Neural progenitor cell (in vitro differentiated cells): ENCODE results near the gene NAA35. TPM values are rescaled to one million over a fixed set of nuclear protein-coding genes. Genes with fewer than 3 reads are reported as not detected.

Experiments
- DNase-seq: peaks from one replicate; pipeline ENCODE4 v3.0.0-alpha.2; 2016; ENCODE audit warnings: low spot score
- H2AFZ ChIP-seq: fragments of 200-600 bp; sonication (generic); replicated peaks from 2 replicates; pipeline ENCODE4 v1.6.1; 2016; ENCODE audit warnings: antibody characterized with exemption
- H3F3A ChIP-seq: fragments of 200-600 bp; sonication (generic); 2 replicates; pipeline ENCODE4 v1.6.1; 2016; ENCODE audit warnings: antibody characterized with exemption, low read depth
- H3K27ac ChIP-seq: fragments of 200-600 bp; sonication (generic); 2 replicates; pipeline ENCODE4 v1.5.1; 2016; ENCODE audit warnings: mild to moderate bottlenecking
- H3K27me3 ChIP-seq: fragments of 200-600 bp; sonication (generic); 2 replicates; pipeline ENCODE4 v1.6.1; 2016; ENCODE audit warnings: mild to moderate bottlenecking, moderate library complexity
- H3K36me3 ChIP-seq: fragments of 200-600 bp; sonication (generic); 2 replicates; pipeline ENCODE4 v1.5.1; 2016
- H3K4me1 ChIP-seq: fragments of 200-600 bp; sonication (generic); 2 replicates; pipeline ENCODE4 v1.6.1; 2016; ENCODE audit warnings: mixed run types
- H3K4me2 ChIP-seq: fragments of 200-600 bp; sonication (generic); 2 replicates; pipeline ENCODE4 v1.6.1; 2016
- H3K4me3 ChIP-seq: fragments of 200-600 bp; sonication (generic); 2 replicates; pipeline ENCODE4 v1.5.1; 2016
- H3K79me2 ChIP-seq: fragments of 200-600 bp; sonication (generic); 2 replicates; pipeline ENCODE4 v1.6.1; 2016; ENCODE audit warnings: low read depth
- H3K9ac ChIP-seq: fragments of 200-600 bp; sonication (generic); 2 replicates; pipeline ENCODE4 v1.6.1; 2016
- H3K9me3 ChIP-seq: fragments of 200-600 bp; sonication (generic); 2 replicates; pipeline ENCODE4 v1.5.1; 2016; ENCODE audit warnings: low read depth
- H4K20me1 ChIP-seq: fragments of 200-600 bp; sonication (generic); 2 replicates; pipeline ENCODE4 v1.6.1; 2016; ENCODE audit warnings: low read depth
- H3K27ac Mint-ChIP-seq: 3 replicates; pipeline ENCODE4 v1.8.0; 2021; ENCODE audit warnings: mixed read lengths
- H3K27me3 Mint-ChIP-seq: 2 replicates; pipeline ENCODE4 v1.8.0; 2022; ENCODE audit warnings: low read depth, mild to moderate bottlenecking, inconsistent platforms, moderate library complexity, mixed read lengths; ENCODE audit not compliant: insufficient read depth
- H3K36me3 Mint-ChIP-seq: 3 replicates; pipeline ENCODE4 v1.8.0; 2021; ENCODE audit warnings: mixed read lengths
- H3K4me1 Mint-ChIP-seq: 3 replicates; pipeline ENCODE4 v1.8.0; 2021; ENCODE audit warnings: mixed read lengths
- H3K4me3 Mint-ChIP-seq: 3 replicates; pipeline ENCODE4 v1.8.0; 2021; ENCODE audit warnings: mild to moderate bottlenecking, moderate library complexity, mixed read lengths
- H3K9me3 Mint-ChIP-seq: 3 replicates; pipeline ENCODE4 v1.8.0; 2020; ENCODE audit warnings: mixed read lengths
- EZH2 ChIP-seq: fragments of 200-600 bp; sonication (generic); IDR thresholded peaks from 2 replicates; pipeline ENCODE4 v1.6.1; 2017; ENCODE audit warnings: antibody characterized with exemption, mild to moderate bottlenecking, moderate library complexity
- EZH2phosphoT487 ChIP-seq: fragments of 200-600 bp; sonication (generic); IDR thresholded peaks from 2 replicates; pipeline ENCODE4 v1.6.1; 2017; ENCODE audit warnings: antibody characterized with exemption
- total RNA-seq: library from RNA; depleted of rRNA; stranded (reverse); fragments of >200 nt; gene quantifications from 2 replicates; pipeline ENCODE4 v1.2.3, GENCODE V29; 2015; ENCODE audit warnings: low replicate concordance
- TF ChIP-seq, protein P1 (sequence below): fragments of 200-600 bp; sonication (generic); IDR thresholded peaks from 2 replicates; pipeline ENCODE4 v1.5.1; 2017; ENCODE audit warnings: antibody characterized with exemption, mild to moderate bottlenecking

The NAA35 gene
- total RNA-seq, 1 donor from 2014 or later: 60.7 TPM

- Histone ChIP-seq H3K9me3 (no peaks in the 10 kb centered on the region), H3K9ac (no peak overlapping the region), H3K36me3 (peaks cover 9% of the 10 kb centered on the region), H3K79me2 (no peaks in the 10 kb centered on the region), H3F3A (no peaks in the 10 kb centered on the region), H3K4me2 (no peak overlapping the region), H2AFZ (no peak overlapping the region), H4K20me1 (no peaks in the 10 kb centered on the region), H3K27ac (no peak overlapping the region), H3K4me1 (no peaks in the 10 kb centered on the region), H3K4me3 (no peak overlapping the region), H3K27me3 (no peaks in the 10 kb centered on the region)
- Mint-ChIP-seq H3K4me1 (peaks cover 3% of the 10 kb centered on the region), H3K27me3 (peaks cover 2% of the 10 kb centered on the region), H3K4me3 (no peak overlapping the region), H3K27ac (no peak overlapping the region), H3K9me3 (no peaks in the 10 kb centered on the region), H3K36me3 (peaks cover 67% of the 10 kb centered on the region)
- no peak for TF ChIP-seq EZH2
- TF ChIP-seq, protein P1, sequence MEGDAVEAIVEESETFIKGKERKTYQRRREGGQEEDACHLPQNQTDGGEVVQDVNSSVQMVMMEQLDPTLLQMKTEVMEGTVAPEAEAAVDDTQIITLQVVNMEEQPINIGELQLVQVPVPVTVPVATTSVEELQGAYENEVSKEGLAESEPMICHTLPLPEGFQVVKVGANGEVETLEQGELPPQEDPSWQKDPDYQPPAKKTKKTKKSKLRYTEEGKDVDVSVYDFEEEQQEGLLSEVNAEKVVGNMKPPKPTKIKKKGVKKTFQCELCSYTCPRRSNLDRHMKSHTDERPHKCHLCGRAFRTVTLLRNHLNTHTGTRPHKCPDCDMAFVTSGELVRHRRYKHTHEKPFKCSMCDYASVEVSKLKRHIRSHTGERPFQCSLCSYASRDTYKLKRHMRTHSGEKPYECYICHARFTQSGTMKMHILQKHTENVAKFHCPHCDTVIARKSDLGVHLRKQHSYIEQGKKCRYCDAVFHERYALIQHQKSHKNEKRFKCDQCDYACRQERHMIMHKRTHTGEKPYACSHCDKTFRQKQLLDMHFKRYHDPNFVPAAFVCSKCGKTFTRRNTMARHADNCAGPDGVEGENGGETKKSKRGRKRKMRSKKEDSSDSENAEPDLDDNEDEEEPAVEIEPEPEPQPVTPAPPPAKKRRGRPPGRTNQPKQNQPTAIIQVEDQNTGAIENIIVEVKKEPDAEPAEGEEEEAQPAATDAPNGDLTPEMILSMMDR: peak; percentile 74
- peak; percentile 69 for DNase-seq
These were observed 94.2 kb downstream of the NAA35 start for GRCh38 chr9:86034863-86035734.

DNA sequence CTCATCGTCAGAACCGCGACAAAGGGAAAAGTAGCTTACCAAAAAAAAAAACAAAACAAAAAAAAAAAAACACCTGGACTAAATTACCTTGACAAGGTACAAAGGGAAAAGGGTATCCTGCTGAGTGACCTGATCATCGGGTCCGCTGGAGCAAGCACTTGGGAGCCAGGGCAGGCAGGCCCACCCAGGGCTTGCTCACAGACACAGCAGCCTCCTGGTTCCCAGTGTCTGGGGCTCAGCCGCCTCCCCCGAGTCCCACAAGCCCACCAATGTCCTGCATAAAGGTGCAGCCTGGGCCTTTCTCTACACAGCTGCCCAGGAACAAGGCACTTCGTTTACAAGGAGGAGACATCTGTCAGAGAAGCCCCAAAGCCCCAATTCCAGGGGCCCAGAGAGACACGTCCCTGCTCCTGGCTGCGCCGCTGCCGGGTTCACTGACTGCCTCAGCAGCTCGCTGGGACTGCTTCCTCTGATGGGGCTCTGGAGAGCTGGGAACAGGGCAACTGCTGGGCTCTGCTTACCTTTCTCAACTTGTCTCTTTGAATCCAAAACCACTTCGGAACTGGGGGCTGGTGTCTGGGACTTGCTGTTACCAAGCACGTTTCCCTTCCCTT is 95.0 kb downstream of the NAA35 start:
- H3K4me2 ChIP-seq: no peak overlapping the region
- H3K36me3 Mint-ChIP-seq: peaks cover 63% of the 10 kb centered on the region
- H3K79me2 ChIP-seq: no peaks in the 10 kb centered on the region
- no peaks in the 10 kb centered on the region for H3K4me1 ChIP-seq
- no peak for TF ChIP-seq EZH2
- no peak overlapping the region for H3K4me3 Mint-ChIP-seq
- H3K27me3 Mint-ChIP-seq: peaks cover 2% of the 10 kb centered on the region
- H3K27me3 ChIP-seq: no peaks in the 10 kb centered on the region
- no peaks in the 10 kb centered on the region for H4K20me1 ChIP-seq
- H3K9me3 Mint-ChIP-seq: peaks cover 2% of the 10 kb centered on the region
- H3K36me3 ChIP-seq: peaks cover 9% of the 10 kb centered on the region
- H3K4me3 ChIP-seq: no peak overlapping the region
- no peaks in the 10 kb centered on the region for H3K9me3 ChIP-seq
- peak overlapping the region; percentile 29 for H3K27ac ChIP-seq
- DNase-seq: no peak
- no peaks in the 10 kb centered on the region for H3F3A ChIP-seq
- H3K4me1 Mint-ChIP-seq: peaks cover 3% of the 10 kb centered on the region
- no peak overlapping the region for H2AFZ ChIP-seq
- H3K27ac Mint-ChIP-seq: no peak overlapping the region
- H3K9ac ChIP-seq: no peak overlapping the region

DNA sequence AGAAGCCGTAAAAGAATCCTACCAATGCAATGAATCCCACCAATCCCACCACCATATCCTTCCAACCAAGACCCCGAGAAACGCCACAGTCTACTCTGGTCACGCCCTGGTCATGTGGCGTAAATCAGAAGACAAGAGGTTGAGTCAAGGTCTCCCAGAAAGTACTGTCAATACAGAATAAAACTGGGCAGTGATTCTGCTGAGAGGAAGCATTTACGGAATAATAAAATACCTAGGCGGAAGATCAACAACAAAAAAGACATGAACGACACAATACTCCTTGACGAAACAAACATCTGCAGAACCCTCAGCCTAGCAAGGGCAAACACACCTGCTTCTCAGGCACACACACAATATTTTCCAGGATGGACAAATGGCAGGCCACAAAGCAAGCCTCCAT is 95.6 kb downstream of the NAA35 start:
- Mint-ChIP-seq H3K4me3 (no peak overlapping the region), H3K27me3 (peaks cover 2% of the 10 kb centered on the region), H3K27ac (no peak overlapping the region), H3K4me1 (peaks cover 3% of the 10 kb centered on the region), H3K9me3 (peaks cover 2% of the 10 kb centered on the region), H3K36me3 (peaks cover 60% of the 10 kb centered on the region)
- no peak for TF ChIP-seq EZH2phosphoT487
- no peak for TF ChIP-seq EZH2
- TF ChIP-seq, protein P1: no peak
- no peak overlapping the region for H3K9ac ChIP-seq
- no peaks in the 10 kb centered on the region for H4K20me1 ChIP-seq
- no peaks in the 10 kb centered on the region for H3K9me3 ChIP-seq
- no peak for DNase-seq
- H3F3A ChIP-seq: no peaks in the 10 kb centered on the region
- no peaks in the 10 kb centered on the region for H3K79me2 ChIP-seq
- H3K36me3 ChIP-seq: peaks cover 9% of the 10 kb centered on the region
- H3K27me3 ChIP-seq: no peaks in the 10 kb centered on the region
- H3K4me1 ChIP-seq: no peaks in the 10 kb centered on the region
- H3K27ac ChIP-seq: peak overlapping the region; percentile 29
- H3K4me2 ChIP-seq: no peak overlapping the region
- no peak overlapping the region for H2AFZ ChIP-seq
- H3K4me3 ChIP-seq: no peak overlapping the region
